ENCODE results near the gene PYGM. TPM values are rescaled to one million over a fixed set of nuclear protein-coding genes. Genes with fewer than 3 reads are reported as not detected.

Gene PYGM
- total RNA-seq, 2 donors from 2014 or later: 4.7 to 5.6 TPM

DNA sequence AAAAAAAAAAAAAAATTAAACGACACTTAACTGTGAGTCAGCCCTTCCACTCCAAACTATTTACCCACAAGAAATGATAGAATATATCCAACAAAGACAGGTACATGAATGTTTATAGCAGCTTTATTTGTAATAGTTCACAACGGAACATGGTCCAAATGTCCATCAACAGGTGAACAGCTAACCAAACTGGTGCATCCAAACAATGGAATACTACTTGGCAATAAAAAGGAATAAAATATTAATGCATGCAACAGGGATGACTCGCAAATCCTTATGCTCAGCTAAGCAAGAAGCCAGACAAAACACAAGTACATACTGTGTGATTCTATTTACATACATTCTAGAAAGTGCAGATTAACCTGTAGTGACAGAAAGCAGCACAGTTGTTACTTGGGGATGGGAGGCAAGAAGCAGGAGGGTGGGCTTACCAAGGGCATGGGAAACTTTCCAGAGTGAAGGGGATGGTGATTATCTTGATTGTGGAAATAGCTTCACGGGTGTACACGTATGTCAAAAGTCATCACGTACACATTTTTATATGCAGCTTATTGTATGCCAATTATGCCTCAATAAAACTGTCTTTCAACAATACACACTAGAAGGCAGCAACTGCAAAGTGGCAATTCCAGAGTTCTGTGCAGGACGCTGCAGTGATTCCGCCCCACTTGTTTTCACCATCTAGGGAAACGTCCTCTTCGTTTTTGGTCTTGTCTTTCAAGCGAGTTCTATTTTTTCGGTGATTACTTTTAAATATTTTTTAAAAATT is 25.2 kb upstream of the PYGM start:
- Mint-ChIP-seq H3K4me1 (ENCODE audit: low read depth in 2 of 2) (no peaks in the 10 kb centered on the region), H3K9me3 (no peaks in the 10 kb centered on the region), H3K36me3 (no peaks in the 10 kb centered on the region), H3K27ac (no peak overlapping the region), H3K4me3 (no peak overlapping the region), H3K27me3 (no peaks in the 10 kb centered on the region)
- no peak for DNase-seq (ENCODE audit: low spot score)
- no peak for ATAC-seq

DNA sequence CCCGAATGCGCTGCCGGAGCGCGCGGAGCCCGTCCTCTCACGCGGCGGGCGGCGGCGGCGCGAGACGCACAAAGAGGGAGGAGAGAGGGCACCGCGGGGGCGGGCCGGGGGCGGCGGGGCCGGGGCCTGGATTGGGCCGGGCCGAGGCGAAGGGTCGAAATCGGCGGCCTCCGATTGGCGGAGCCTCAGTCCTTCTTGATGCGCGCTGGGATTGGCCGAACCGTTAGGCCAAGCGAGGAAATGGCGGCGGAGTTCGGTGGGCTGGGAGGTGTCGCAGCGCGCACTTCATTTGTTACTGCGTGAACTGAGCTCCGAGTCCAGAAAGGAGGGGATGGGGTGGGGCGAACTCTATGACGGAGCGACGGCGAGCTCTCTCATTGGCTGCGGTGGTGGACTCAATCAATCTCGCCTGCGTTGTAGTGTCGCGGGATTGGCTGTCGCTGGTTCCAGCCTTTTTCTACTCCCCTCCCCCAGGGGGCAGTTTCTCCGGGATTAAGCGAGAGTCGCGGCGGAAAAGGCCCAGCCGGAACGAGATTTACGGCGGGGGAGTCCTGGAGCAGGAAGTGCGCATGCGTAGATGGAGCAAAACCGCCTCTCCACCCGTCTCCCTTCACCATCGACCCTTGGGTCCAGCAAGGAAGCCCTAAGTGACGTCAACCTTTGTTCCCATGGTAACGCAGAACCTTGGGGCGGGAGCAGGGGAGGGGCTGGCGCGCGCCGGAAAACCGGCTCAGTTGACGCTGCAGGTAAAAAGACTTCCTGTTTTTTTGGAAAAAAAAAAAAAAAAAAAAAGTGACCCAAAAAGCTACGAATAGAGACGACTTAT is 18.9 kb upstream of the PYGM start, which contains the start of gene SF1:
TSS of gene SF1 (minus strand) at position 70 of the 826 bp plus-strand sequence. CDS start 150 bp downstream, outside the sequence.
- no peaks in the 10 kb centered on the region for H3K27me3 Mint-ChIP-seq
- ATAC-seq: peak; percentile 93 to 94
- H3K36me3 Mint-ChIP-seq: peaks cover 35% of the 10 kb centered on the region
- H3K27ac Mint-ChIP-seq: peak within 1 kb of the TSS; percentile 98 to 100
- H3K4me3 Mint-ChIP-seq: peak within 1 kb of the TSS; percentile 91
- DNase-seq (ENCODE audit: low spot score): peak; percentile 100
- peaks cover 34 to 44% of the 10 kb centered on the region in 2 donors for H3K4me1 Mint-ChIP-seq (ENCODE audit: low read depth in 2 of 2)
- no peaks in the 10 kb centered on the region for H3K9me3 Mint-ChIP-seq

DNA sequence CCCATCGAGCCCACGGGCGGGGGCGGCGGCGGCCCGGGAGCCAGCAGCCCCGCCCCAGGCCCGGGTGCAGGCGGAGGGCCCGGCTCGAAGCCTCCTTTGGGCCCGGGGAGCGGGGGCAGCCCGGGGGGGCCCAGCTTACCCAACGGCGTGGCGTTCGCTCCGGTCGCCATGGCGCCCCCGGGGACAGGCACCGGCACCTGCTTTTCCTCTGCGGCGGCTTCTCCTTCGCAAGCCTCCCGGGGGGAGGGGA is 18.4 kb upstream of the PYGM start:
- Mint-ChIP-seq H3K27ac (peak overlapping the region; percentile 98 to 100), H3K9me3 (no peaks in the 10 kb centered on the region), H3K27me3 (no peaks in the 10 kb centered on the region), H3K36me3 (peaks cover 41% of the 10 kb centered on the region), H3K4me1 (ENCODE audit: low read depth in 2 of 2) (peaks cover 38 to 50% of the 10 kb centered on the region in 2 donors), H3K4me3 (peak overlapping the region; percentile 90)
- no peak for DNase-seq (ENCODE audit: low spot score)
- no peak for ATAC-seq

DNA sequence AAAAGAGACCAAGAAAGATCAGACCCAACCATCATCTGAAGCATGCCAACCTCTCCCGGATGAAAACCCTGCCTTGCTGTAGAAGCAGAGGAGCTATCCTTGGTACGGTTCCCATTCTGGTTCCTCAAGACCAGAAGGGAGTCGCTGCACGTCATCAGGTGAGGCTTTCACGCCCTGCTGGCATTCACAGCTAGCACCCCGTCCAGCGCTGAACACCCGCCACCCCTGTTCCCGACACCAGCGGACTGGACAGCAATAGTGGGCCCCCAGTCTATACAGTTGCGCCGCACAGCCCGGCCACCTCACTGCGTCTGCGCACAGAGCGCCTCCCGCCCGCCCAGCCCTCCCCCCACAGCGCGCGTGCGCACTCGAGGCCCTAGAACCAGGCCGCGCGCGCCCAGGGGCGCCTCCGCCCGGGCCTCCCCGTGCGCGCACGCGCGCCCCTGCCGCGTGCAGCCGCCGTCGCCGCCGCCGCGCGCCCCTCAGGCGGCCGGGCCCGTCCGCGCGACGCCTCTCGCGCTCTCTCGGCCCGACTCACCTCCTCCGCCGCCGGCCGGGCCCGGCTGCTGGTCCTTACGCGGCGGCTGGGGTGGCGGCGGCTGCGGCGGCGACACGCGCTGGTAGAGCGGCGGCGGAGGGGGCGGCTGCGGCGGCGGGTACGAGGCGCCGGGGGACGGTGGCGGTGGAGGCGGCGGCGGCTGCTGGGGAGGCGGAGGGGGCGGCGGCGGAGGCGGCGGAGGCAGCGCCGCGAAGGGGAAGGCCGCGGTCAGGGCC is 17.9 kb upstream of the PYGM start:
- ATAC-seq (peak; percentile 29 to 31), DNase-seq (ENCODE audit: low spot score) (peak; percentile 90)
- H3K27me3 Mint-ChIP-seq: no peaks in the 10 kb centered on the region
- peaks cover 43 to 51% of the 10 kb centered on the region in 2 donors for H3K4me1 Mint-ChIP-seq (ENCODE audit: low read depth in 2 of 2)
- peak overlapping the region; percentile 83 to 90 for H3K27ac Mint-ChIP-seq
- H3K4me3 Mint-ChIP-seq: peak overlapping the region; percentile 91
- H3K36me3 Mint-ChIP-seq: peaks cover 46% of the 10 kb centered on the region
- no peaks in the 10 kb centered on the region for H3K9me3 Mint-ChIP-seq

DNA sequence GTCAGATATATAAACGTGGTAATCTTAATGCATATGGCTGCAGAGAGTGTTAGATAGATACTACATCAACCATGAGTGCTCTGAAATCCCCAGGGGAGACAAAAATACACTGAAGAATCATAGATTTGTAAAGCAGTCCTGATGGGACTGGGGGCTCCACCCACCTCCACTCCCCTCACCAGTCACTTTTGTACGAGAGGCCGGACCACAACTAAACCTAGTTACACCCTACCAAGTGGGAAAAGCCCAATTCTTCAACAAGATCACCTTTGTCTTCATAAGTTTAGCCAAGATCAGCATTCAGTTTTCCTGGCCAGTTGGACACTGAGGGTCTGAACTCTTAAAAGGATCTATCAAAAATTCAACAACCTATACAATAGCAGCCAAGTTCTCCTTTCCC is 17.1 kb upstream of the PYGM start:
- Mint-ChIP-seq H3K4me1 (ENCODE audit: low read depth in 2 of 2) (peaks cover 51 to 55% of the 10 kb centered on the region in 2 donors), H3K27me3 (no peaks in the 10 kb centered on the region), H3K4me3 (peak overlapping the region; percentile 91), H3K9me3 (no peaks in the 10 kb centered on the region), H3K27ac (peak overlapping the region; percentile 83 to 90), H3K36me3 (peaks cover 53% of the 10 kb centered on the region)
- ATAC-seq: no peak
- no peak for DNase-seq (ENCODE audit: low spot score)

DNA sequence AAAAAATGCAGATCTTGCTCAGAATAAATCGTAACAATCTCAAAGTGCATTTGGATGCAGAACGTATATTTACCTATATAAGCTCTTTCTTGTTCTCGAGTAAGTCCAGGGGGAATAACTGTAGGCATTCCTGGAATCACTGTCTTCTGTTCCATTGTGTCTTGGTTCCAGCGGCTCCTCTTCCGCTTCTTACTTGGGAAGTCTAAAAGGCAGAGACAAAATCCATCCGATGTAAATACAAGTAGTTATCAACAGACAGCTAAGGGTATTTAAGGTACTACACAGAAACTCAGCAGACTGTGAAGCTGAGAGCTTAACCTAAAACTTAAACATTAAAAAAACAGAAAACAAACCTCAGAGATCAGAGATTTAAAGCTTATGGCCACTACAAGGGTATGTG is 16.7 kb upstream of the PYGM start:
- no peak for ATAC-seq
- Mint-ChIP-seq H3K4me3 (peak overlapping the region; percentile 91), H3K27ac (peak overlapping the region; percentile 83 to 90), H3K27me3 (no peaks in the 10 kb centered on the region), H3K4me1 (ENCODE audit: low read depth in 2 of 2) (peaks cover 55 to 59% of the 10 kb centered on the region in 2 donors), H3K36me3 (peaks cover 58% of the 10 kb centered on the region), H3K9me3 (no peaks in the 10 kb centered on the region)
- no peak for DNase-seq (ENCODE audit: low spot score)

DNA sequence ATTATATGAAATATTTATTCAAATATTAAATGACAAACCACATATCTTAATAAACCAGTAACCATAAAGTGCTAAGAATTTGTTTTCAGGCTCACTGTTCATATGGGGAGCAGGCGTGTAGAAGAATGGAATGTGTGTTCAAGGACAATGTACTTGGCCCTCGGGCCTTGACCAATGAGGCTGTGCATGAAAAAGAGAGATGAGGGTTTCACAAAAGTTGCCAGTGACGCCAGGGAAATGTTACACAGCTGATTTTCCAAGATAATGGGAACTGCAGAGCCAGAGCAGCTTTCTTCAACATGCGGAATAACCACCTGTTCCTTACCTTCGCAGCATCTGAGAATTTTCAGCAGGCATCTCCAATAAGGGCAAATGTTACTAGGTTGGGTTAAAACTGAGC is 14.4 kb upstream of the PYGM start:
- Mint-ChIP-seq H3K36me3 (peaks cover 77% of the 10 kb centered on the region), H3K4me1 (ENCODE audit: low read depth in 2 of 2) (peaks cover 63 to 67% of the 10 kb centered on the region in 2 donors), H3K9me3 (no peaks in the 10 kb centered on the region), H3K4me3 (no peak overlapping the region), H3K27ac (no peak overlapping the region), H3K27me3 (no peaks in the 10 kb centered on the region)
- ATAC-seq (no peak), DNase-seq (ENCODE audit: low spot score) (no peak)

DNA sequence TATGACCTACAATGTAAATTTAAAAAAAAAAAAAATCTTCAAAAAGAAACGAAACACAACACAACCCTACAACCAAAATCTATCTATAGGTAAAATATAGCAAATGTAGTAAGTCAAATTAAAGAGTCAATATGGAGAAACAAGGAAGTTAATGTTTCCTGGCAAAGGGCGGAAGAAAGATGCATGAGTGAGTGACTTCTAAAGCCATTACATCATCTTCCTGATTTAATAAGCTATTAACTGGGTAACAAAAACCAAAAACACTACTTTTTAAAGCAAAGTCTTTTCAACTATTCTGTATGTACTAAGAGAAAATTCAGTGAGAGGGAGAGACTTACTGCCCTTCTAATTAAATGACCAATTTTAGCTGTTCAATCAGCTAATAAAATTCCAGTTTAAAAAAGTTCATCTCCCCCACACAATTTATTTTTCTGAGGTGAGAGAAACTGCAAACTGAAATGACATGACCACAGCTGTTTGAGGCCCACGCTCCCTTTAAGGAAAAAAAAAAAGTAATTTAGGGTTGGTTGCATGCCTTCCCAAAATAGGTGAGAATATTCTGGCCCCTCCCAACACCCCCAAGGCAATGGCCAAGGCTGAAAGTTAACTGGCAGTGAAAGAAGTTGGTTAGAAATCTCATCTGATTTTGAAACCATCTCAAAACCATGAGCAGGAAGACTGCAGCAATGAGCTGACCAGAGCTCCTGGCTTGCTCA is 12.7 kb upstream of the PYGM start:
- peaks cover 74 to 77% of the 10 kb centered on the region in 2 donors for H3K4me1 Mint-ChIP-seq (ENCODE audit: low read depth in 2 of 2)
- peak overlapping the region; percentile 24 for H3K4me3 Mint-ChIP-seq
- ATAC-seq (no peak), DNase-seq (ENCODE audit: low spot score) (no peak)
- no peaks in the 10 kb centered on the region for H3K27me3 Mint-ChIP-seq
- H3K27ac Mint-ChIP-seq: peak overlapping the region; percentile 77 to 91
- H3K9me3 Mint-ChIP-seq: no peaks in the 10 kb centered on the region
- peaks cover 90% of the 10 kb centered on the region for H3K36me3 Mint-ChIP-seq

DNA sequence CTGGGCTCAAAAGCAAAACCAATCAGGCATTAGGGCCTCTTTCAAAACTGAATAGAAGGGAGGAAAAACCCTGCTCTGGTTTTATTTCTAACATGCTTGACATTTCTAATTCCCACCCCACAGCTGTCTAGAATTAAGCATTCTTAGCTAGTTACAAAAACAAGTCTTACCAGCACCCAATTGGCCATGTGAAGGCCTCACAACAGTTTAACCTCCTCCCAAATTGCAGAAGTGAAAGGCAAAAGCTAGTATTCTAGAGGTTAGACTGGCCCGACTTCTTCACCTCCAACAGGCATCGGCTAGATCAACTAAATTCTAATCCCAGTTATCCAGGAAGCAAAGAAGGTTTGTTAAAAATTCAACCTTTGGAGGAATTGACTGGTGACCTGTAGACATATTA is 12.1 kb upstream of the PYGM start:
- no peak for DNase-seq (ENCODE audit: low spot score)
- ATAC-seq: no peak
- Mint-ChIP-seq H3K4me3 (peak overlapping the region; percentile 24), H3K4me1 (ENCODE audit: low read depth in 2 of 2) (peaks cover 74 to 75% of the 10 kb centered on the region in 2 donors), H3K36me3 (peaks cover 84% of the 10 kb centered on the region), H3K9me3 (no peaks in the 10 kb centered on the region), H3K27ac (peak overlapping the region; percentile 77 to 91), H3K27me3 (no peaks in the 10 kb centered on the region)

DNA sequence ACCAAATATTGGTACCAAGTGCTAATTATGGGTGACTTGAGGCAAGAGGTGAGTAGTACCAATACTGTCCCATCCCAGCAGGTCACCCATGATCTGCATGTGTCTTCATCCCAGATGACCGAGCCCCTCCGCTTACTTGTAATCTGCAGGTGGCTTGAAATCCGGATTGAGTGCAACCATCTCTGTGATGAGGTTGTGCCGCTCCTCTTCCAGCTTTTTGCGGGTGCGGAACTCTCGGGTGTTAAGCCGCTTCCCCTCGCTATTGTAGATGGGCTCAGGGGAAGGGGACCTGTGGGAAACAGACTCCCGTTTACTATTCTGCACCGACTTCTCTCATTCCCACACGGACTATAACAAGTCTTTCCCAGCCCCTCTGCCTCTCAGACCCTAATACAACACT is 10.3 kb upstream of the PYGM start:
- Mint-ChIP-seq H3K27me3 (no peaks in the 10 kb centered on the region), H3K9me3 (no peaks in the 10 kb centered on the region), H3K27ac (peak overlapping the region in 1 of 2 donors; percentile 91), H3K4me1 (ENCODE audit: low read depth in 2 of 2) (peaks cover 67 to 69% of the 10 kb centered on the region in 2 donors), H3K36me3 (peaks cover 70% of the 10 kb centered on the region), H3K4me3 (no peak overlapping the region)
- ATAC-seq (no peak), DNase-seq (ENCODE audit: low spot score) (peak; percentile 49)

DNA sequence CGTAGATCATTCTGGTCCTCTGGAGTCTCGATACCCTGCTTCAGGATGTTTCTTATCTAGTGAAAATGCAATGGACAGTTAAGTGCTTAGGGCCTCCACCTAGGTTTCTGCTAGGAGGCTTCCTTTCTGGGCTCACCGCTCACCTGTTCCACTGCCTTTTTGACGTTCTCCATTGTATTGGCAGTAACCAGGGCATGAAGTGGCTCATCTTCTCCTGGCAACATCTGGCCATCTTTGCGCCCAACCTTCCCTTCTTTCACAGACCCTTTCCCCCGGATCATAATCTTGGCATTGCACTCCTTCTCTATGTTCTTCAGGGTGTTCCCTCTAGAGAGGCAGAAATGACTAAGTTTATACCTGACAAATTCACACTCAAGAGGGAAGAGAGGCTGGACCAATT is 9.5 kb upstream of the PYGM start:
- Mint-ChIP-seq H3K36me3 (peaks cover 73% of the 10 kb centered on the region), H3K4me3 (no peak overlapping the region), H3K27me3 (no peaks in the 10 kb centered on the region), H3K9me3 (no peaks in the 10 kb centered on the region), H3K4me1 (ENCODE audit: low read depth in 2 of 2) (peaks cover 69 to 74% of the 10 kb centered on the region in 2 donors), H3K27ac (peak overlapping the region; percentile 4 to 28)
- DNase-seq (ENCODE audit: low spot score): no peak
- no peak for ATAC-seq

DNA sequence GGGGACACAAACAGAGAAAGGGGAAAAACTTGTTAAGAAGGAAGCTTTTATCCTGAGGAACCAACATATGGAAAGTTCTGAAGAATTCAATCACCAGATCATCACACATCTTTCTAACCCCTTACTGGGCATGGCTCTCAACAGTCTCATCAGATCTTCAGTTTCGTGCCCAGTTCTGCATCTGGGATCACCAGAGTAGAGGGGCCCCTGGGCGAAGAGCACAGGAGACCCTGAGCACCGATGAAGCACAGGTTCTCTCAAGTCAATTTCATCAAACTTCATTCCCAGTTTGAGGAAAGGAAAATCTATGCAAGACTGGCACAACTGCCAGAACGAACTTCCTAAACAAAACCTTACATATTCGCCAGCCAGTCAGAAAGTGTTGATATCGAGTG is 8.5 kb upstream of the PYGM start:
- peaks cover 70 to 78% of the 10 kb centered on the region in 2 donors for H3K4me1 Mint-ChIP-seq (ENCODE audit: low read depth in 2 of 2)

More for the DNA sequence above, 8.5 kb upstream of the PYGM start:
- Mint-ChIP-seq H3K4me3 (no peak overlapping the region), H3K36me3 (peaks cover 64% of the 10 kb centered on the region), H3K9me3 (no peaks in the 10 kb centered on the region), H3K27me3 (no peaks in the 10 kb centered on the region), H3K27ac (peak overlapping the region in 1 of 2 donors; percentile 4)
- ATAC-seq: no peak
- no peak for DNase-seq (ENCODE audit: low spot score)
